Naive B cell (primary cell): Measurements from ENCODE around the gene CCT8L2. TPM values are rescaled to one million over a fixed set of nuclear protein-coding genes. Genes with fewer than 3 reads are reported as not detected.
"Not testable (repeated sequence)": the region's sequence is repeated elsewhere in the genome, so short reads cannot be mapped to it uniquely, and the experiment has no call there.

Experiments used
- ATAC-seq, 2 donors: fragments of 150-1000 bp; cut with Tn5 transposase; 2 replicates each; pipeline ENCODE4 v1.10.0; 2021; ENCODE audit warnings: low read depth in 2 of 2, mild to moderate bottlenecking in 2 of 2, moderate library complexity in 2 of 2
- DNase-seq: peaks from one replicate; pipeline ENCODE4 v3.0.0; 2022
- H3K27ac Mint-ChIP-seq, 6 donors: one replicate each; pipeline ENCODE4 v1.8.0; 2020 to 2022; ENCODE audit warnings: mild to moderate bottlenecking in 6 of 6, mixed read lengths in 6 of 6, moderate library complexity in 5 of 6, inconsistent platforms in 2 of 6
- H3K27me3 Mint-ChIP-seq, 3 donors: one replicate each; pipeline ENCODE4 v1.8.0; 2021 to 2022; ENCODE audit warnings: mixed read lengths in 3 of 3, mild to moderate bottlenecking in 1 of 3
- H3K36me3 Mint-ChIP-seq, 2 donors: one replicate each; pipeline ENCODE4 v1.8.0; 2020 to 2022; ENCODE audit warnings: mixed read lengths in 2 of 2, inconsistent platforms in 1 of 2, mild to moderate bottlenecking in 1 of 2
- H3K4me1 Mint-ChIP-seq, 3 donors: one replicate each; pipeline ENCODE4 v1.8.0; 2020 to 2022; ENCODE audit warnings: mixed read lengths in 3 of 3, inconsistent platforms in 1 of 3, mild to moderate bottlenecking in 1 of 3, moderate library complexity in 1 of 3
- H3K4me3 Mint-ChIP-seq, 8 donors: one replicate each; pipeline ENCODE4 v1.8.0; 2020 to 2022; ENCODE audit warnings: mild to moderate bottlenecking in 8 of 8, mixed read lengths in 8 of 8, moderate library complexity in 8 of 8, inconsistent platforms in 2 of 8
- H3K9me3 Mint-ChIP-seq, 7 donors: one replicate each; pipeline ENCODE4 v1.8.0; 2020 to 2022; ENCODE audit warnings: mixed read lengths in 7 of 7, mild to moderate bottlenecking in 5 of 7, inconsistent platforms in 2 of 7, moderate library complexity in 1 of 7
- polyA plus RNA-seq, 6 donors: library from polyadenylated mRNA; unstranded; fragments of 300-500 nt; fragmentation: Illumina TruSeq; gene quantifications; one replicate each; pipeline ENCODE4 v1.2.3, GENCODE V29; 2021; ENCODE audit warnings: low read depth in 6 of 6

The CCT8L2 gene, protein sequence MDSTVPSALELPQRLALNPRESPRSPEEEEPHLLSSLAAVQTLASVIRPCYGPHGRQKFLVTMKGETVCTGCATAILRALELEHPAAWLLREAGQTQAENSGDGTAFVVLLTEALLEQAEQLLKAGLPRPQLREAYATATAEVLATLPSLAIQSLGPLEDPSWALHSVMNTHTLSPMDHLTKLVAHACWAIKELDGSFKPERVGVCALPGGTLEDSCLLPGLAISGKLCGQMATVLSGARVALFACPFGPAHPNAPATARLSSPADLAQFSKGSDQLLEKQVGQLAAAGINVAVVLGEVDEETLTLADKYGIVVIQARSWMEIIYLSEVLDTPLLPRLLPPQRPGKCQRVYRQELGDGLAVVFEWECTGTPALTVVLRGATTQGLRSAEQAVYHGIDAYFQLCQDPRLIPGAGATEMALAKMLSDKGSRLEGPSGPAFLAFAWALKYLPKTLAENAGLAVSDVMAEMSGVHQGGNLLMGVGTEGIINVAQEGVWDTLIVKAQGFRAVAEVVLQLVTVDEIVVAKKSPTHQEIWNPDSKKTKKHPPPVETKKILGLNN
- not detected for polyA plus RNA-seq

- not testable (repeated sequence) for H3K27ac Mint-ChIP-seq, H3K36me3 Mint-ChIP-seq, DNase-seq, H3K4me1 Mint-ChIP-seq, ATAC-seq, H3K9me3 Mint-ChIP-seq
- H3K27me3 Mint-ChIP-seq = peaks cover 14 to 31% (median 17%) of the 10 kb centered on the region in 3 donors
- peak within 1 kb of the TSS in 1 of 8 donors; percentile 70 for H3K4me3 Mint-ChIP-seq
Observed at GRCh38 chr22:16592710-16593109, at the start of gene CCT8L2. TSS of gene CCT8L2 (minus strand) at chr22:16592810. CDS start at chr22:16592550, 260 bp downstream.

- not testable (repeated sequence) for H3K27me3 Mint-ChIP-seq, H3K4me1 Mint-ChIP-seq, H3K9me3 Mint-ChIP-seq, H3K36me3 Mint-ChIP-seq, H3K4me3 Mint-ChIP-seq, H3K27ac Mint-ChIP-seq, DNase-seq, ATAC-seq
Observed at GRCh38 chr22:16635442-16635841, 42.8 kb upstream of the CCT8L2 start.

GRCh38 chr22:16634092-16634491, 41.5 kb upstream of the CCT8L2 start:
- not testable (repeated sequence) for H3K4me3 Mint-ChIP-seq, H3K36me3 Mint-ChIP-seq, ATAC-seq, H3K9me3 Mint-ChIP-seq, H3K4me1 Mint-ChIP-seq, DNase-seq, H3K27me3 Mint-ChIP-seq
- peak overlapping the region in 1 of 6 donors; percentile 54 for H3K27ac Mint-ChIP-seq

DNA sequence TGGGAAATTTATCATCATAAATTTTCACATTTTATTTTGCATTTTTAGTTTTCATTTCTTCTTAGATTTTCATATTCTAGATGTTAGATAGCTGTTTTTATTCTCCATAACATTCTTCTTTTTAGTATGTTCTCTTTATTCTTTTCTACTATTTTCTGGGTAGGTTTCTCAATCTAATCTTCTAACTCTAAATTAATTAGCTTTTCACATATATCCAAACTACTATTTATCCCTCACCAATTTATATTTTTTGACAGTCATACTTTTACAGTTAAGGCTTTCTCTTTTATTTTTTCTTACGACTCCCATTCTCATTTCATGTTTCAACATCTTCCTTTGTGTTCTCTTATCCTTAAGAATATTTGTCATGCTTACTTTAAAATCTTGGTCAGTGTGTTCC, 35.9 kb upstream of the CCT8L2 start:
- not testable (repeated sequence) for H3K27ac Mint-ChIP-seq, H3K9me3 Mint-ChIP-seq, H3K4me3 Mint-ChIP-seq, DNase-seq, H3K36me3 Mint-ChIP-seq, H3K27me3 Mint-ChIP-seq, H3K4me1 Mint-ChIP-seq, ATAC-seq

GRCh38 chr22:16625018-16625417, 32.4 kb upstream of the CCT8L2 start:
- H3K27ac Mint-ChIP-seq, ATAC-seq, H3K4me1 Mint-ChIP-seq, DNase-seq, H3K9me3 Mint-ChIP-seq, H3K36me3 Mint-ChIP-seq, H3K27me3 Mint-ChIP-seq, H3K4me3 Mint-ChIP-seq: not testable (repeated sequence)

- not testable (repeated sequence) for H3K4me3 Mint-ChIP-seq, H3K4me1 Mint-ChIP-seq, H3K27me3 Mint-ChIP-seq, H3K27ac Mint-ChIP-seq, DNase-seq, ATAC-seq, H3K9me3 Mint-ChIP-seq, H3K36me3 Mint-ChIP-seq
Observed at GRCh38 chr22:16623595-16623994, 31.0 kb upstream of the CCT8L2 start.

- H3K4me3 Mint-ChIP-seq, H3K27ac Mint-ChIP-seq, ATAC-seq, H3K36me3 Mint-ChIP-seq, H3K4me1 Mint-ChIP-seq, DNase-seq, H3K9me3 Mint-ChIP-seq: not testable (repeated sequence)
- peaks cover 7 to 17% (median 16%) of the 10 kb centered on the region in 3 donors for H3K27me3 Mint-ChIP-seq
Observed at GRCh38 chr22:16617516-16617915, 24.9 kb upstream of the CCT8L2 start.

DNA sequence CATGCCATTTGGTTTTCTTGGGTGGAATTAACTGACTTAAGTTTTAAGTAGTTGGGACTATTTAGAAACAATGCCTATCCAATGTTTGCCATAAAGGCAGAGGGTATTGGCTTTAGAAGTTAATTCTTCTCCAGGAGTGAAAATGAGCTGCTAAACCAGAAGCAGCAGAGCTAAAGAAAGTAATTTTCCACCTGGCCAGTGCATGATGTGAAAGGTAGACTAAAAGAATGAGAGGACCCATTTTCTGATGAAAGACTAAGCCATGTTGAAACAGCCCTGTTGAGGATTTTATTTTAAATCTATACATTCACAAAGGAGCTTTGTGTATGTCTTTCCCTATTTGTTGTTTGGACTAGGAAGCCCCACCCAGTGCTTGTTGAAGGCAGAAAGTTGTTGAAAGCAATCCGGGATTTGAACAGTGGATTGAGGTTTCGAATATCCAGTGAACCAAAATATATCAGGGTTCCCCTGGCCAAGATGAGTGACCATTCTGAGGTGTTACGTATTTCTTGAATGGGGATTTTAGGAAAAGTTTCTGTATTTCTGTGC, 23.9 kb upstream of the CCT8L2 start:
- not testable (repeated sequence) for DNase-seq, ATAC-seq, H3K27ac Mint-ChIP-seq, H3K36me3 Mint-ChIP-seq, H3K4me3 Mint-ChIP-seq, H3K9me3 Mint-ChIP-seq, H3K4me1 Mint-ChIP-seq
- peaks cover 11 to 28% (median 27%) of the 10 kb centered on the region in 3 donors for H3K27me3 Mint-ChIP-seq

GRCh38 chr22:16615606-16616245, 23.1 kb upstream of the CCT8L2 start:
- H3K9me3 Mint-ChIP-seq, ATAC-seq, DNase-seq, H3K27ac Mint-ChIP-seq, H3K4me3 Mint-ChIP-seq, H3K4me1 Mint-ChIP-seq, H3K36me3 Mint-ChIP-seq: not testable (repeated sequence)
- peaks cover 17 to 35% (median 34%) of the 10 kb centered on the region in 3 donors for H3K27me3 Mint-ChIP-seq

DNA sequence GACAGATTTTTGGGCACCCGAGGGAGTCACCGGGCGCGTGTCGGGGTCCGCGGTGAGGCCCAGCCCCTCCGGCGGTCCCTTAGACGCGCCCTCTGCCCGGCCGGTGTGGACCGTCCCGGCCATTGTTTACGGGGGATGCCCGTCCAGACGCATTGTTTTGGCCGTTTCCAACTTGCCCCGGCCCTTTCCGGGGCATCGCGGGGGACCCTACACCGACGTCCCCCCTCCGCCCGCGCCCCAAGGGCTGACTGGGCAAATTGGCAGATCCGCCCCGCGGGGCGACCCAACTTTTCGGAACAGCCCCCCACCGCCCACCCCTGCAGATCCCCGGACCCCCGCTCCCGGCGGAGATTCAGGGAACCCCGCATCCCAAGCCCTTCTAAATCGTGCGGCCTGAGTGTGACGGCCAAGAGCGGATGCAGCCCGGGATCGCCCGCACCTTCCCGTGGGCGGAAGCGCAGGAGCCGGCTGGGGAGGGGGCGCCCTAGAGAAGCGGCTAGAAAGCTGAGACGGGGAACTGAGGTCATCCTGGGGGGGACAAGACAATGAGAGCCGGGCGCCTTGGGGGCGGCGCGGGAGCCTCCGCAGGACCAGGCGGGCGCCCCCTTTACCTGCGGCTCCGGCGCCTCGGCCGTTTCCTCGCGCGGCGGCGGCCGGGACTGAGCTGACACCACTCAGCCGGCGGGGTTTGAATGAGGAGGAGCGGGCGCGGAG, 17.1 kb upstream of the CCT8L2 start:
- ATAC-seq = no peak

DNA sequence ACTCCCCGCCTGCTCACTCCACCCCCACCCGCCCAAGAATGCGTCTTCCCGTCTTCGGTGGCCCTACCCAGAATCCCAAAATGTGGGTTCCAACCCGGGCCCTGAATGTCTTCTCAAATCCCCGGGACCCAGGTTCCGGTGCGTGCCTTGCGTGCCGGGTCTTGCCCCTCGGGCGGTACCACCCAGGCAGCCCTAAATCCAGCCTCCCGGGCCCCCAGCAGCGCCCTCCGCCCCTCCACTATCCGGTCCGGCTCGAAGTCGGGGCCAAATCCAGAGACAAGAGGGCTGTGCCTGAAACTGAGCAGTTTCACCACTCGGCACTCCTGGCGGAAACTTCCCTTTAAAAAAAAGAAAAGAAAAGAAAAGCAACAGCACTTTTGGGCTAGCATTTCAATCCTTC, 16.3 kb upstream of the CCT8L2 start:
- H3K27ac Mint-ChIP-seq = no peak overlapping the region
- H3K4me1 Mint-ChIP-seq = peaks cover 0 to 3% (median 0%) of the 10 kb centered on the region in 3 donors
- peaks cover 0 to 8% of the 10 kb centered on the region in 2 donors for H3K36me3 Mint-ChIP-seq
- peaks cover 40 to 64% (median 53%) of the 10 kb centered on the region in 3 donors for H3K27me3 Mint-ChIP-seq
- ATAC-seq = no peak
- H3K9me3 Mint-ChIP-seq = peaks cover 0 to 3% (median 1%) of the 10 kb centered on the region in 7 donors
- DNase-seq = no peak
- H3K4me3 Mint-ChIP-seq = peak overlapping the region in 1 of 8 donors; percentile 15

More for the DNA sequence above, 17.1 kb upstream of the CCT8L2 start:
- Mint-ChIP-seq H3K36me3 (peaks cover 0 to 8% of the 10 kb centered on the region in 2 donors), H3K4me3 (no peak overlapping the region), H3K4me1 (peaks cover 0 to 3% (median 0%) of the 10 kb centered on the region in 3 donors), H3K9me3 (peaks cover 0 to 3% (median 1%) of the 10 kb centered on the region in 7 donors), H3K27ac (no peak overlapping the region), H3K27me3 (peaks cover 37 to 65% (median 61%) of the 10 kb centered on the region in 3 donors)
- DNase-seq = no peak

DNA sequence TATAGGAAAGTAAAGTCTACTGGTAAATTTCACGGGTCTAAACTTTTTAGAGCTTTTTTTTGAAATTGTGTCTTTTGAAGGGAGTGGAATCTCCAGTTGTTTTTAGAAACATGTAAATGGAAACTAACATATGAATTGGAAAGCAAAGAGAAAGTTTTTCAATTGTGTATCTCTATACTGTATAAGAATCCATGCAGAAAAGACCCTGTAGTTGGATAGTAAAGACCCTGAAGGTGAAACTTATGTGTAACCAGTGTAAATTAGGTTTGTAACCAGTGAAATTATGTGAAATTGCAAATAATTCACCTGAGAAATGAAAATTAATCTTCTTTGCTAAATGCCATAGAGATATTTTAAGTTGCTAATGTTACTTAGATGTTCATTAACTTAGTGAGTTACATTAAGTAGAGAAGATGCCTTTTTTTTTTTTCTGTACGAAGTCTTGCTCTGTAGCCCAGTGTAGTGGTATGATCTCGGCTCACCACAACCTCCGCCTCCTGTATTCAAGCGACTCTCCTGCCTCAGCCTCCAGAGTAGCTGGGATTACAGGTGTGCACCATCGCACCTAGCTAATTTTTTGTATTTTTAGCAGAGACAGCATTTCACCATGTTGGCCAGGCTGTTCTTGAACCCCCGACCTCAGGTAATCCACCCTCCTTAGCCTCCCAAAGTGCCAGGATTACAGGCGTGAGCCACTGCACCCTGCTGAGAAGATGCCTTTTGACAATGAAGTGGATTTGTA, 11.8 kb upstream of the CCT8L2 start:
- not testable (repeated sequence) for ATAC-seq, H3K27ac Mint-ChIP-seq, H3K9me3 Mint-ChIP-seq, H3K36me3 Mint-ChIP-seq, DNase-seq
- Mint-ChIP-seq H3K27me3 (peaks cover 34 to 50% (median 45%) of the 10 kb centered on the region in 3 donors), H3K4me3 (peak overlapping the region in 1 of 8 donors; percentile 70), H3K4me1 (peaks cover 4 to 17% (median 8%) of the 10 kb centered on the region in 3 donors)
